Stimulated activated CD4-positive, alpha-beta T cell treated with anti-CD3 and anti-CD28 coated beads, Interleukin-1b, Interleukin-23, amount 100 ng/mL, for 4 hours (primary cell): ENCODE measurements around the gene LRRC61.
A peak's percentile ranks its signal among the peaks of the same experiment; 100 is the strongest.
"Not testable (repeated sequence)": the region's sequence is repeated elsewhere in the genome, so short reads cannot be mapped to it uniquely, and the experiment has no call there.

Experiments used
- DNase-seq, 2 donors: peaks; one replicate each; pipeline ENCODE4 v3.0.0-alpha.2; 2020; ENCODE audit warnings: low read depth in 2 of 2

LRRC61 gene, protein sequence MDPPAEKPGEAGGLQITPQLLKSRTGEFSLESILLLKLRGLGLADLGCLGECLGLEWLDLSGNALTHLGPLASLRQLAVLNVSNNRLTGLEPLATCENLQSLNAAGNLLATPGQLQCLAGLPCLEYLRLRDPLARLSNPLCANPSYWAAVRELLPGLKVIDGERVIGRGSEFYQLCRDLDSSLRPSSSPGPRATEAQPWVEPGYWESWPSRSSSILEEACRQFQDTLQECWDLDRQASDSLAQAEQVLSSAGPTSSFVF

DNA sequence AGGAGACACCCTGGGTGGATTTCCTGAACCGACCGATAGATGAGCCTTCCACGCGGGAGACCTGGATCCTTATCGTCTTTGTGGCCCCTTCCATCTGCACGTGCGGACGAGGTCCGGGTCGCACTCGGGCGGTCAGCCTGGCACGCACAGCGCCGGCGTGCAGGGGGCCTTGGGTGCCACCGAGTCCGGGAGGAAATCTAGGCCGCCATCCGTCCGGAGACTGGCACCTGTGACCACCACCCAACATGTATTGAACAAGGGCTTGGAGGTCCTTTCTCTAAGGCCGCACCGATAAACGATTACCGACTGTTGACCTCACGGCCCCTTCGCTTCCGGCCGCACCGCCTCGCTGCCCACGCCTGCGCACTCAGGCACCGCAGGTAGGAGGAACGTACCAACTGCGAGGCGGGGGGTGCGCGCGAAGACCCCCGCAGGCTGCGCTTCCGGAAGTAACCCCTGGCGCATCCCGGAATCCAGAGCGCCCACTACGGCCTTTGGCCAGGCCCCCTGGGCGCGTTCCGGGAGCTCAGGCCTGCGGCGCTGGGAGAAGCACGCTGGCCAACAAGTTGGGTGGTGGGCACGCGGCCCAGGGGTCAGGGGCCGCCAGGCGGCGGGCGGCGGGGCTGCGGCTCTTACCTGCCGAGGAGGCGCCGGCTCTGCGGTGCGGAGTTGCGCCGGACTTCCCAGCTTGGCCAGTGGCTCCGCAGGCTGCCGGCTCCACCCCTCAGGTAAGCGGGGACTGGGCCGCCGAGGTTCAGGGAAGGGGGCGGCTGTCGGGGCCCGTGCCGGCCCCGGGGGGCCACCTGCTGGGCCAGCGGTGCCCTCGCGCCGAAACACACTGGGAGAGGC lies at the start of gene LRRC61, which contains the start of gene ACTR3C:
TSS of gene LRRC61 (plus strand) at position 523 of the 849 bp plus-strand sequence. CDS start 13,507 bp downstream, outside the sequence.
TSS of gene ACTR3C (minus strand) at position 713 of the 849 bp plus-strand sequence. CDS start 28,249 bp downstream, outside the sequence.
- peak; percentile 53 to 62 for DNase-seq

DNA sequence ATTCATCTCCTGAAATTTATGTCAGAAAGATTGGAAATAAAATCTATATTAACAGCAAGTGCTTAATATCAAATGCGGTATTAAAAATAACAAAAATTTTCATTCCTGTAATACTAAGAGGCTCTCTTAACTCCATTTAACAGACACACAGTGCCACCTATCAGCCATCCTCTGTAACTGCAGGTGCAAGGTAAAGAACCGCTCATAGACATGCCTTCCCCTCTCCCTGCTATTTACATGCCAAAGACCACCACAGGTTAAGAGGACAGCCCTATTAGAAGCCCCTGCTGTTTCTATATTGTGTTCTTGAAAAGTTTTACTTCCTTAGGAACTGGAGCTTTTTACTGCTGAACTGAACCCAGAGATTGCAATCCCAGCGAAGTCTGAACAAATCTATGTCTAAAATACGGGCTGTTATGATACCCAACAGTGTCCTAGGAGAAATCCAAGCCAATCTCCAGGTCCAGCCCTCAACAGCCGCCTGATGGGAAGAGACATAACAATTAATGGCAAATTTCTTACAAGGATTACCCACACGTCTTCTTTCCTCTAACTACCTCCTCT lies 46.9 kb upstream of the LRRC61 start:
- DNase-seq, result peak; percentile 7 to 8

DNA sequence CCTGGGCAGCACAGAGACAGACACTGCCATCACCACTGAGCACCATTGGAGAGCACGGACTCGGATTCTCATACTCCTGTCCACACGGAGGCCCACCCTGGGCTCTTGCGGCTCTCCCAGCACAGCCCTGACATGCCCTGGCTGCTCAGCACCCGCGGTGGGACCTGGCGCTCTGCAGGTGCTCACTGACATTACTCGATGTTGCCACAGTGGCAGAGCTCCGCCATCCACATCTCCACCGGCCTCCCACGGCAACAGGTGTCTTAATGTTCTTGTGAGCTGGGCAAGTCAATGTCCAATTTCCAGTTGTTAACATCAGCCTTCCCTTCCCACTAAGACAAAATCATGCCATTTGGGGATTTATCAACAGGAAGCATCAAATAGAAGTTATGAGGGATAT lies 44.8 kb upstream of the LRRC61 start:
- not testable (repeated sequence) for DNase-seq

- not testable (repeated sequence) for DNase-seq
Observed at GRCh38 chr7:150281681-150282403, 41.3 kb upstream of the LRRC61 start.

DNA sequence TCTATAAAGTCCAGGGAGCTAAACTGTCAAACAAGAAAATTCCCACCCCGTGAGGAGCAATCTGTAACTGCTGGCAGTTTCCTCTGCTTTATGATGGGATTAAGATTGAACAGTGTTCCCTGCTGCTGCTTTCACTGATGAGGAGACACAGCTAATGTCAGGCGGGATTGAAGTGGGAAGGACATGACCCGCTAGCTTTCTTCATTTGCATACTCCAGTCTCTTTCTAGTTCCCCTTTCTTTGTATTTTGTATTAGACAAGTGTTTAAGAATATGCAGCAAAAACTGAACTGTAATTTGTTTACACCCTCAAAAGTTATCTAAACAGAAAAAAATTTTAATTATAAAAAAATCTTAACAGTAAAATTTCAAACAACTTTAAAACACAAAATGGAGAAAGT lies 40.0 kb upstream of the LRRC61 start:
- DNase-seq, result not testable (repeated sequence)

DNA sequence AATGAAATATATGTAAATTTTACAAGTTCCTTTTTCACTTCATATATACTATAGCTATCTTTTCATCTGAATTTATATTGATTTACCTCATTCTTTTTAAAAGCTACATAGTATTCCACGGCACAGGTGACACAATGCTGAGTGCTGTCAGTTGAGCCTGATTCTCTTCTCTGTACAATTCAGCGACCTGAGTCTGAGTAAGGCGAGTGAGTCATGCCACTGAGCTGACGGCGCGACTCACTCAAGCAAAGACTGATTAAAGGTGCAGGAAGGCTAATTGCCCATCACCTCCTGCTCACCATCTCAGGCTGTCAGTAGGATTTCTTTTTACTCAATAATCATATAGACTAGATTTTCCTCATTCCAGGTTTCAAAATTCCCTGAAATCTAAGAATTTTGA lies 39.5 kb upstream of the LRRC61 start:
- DNase-seq, result not testable (repeated sequence)

DNA sequence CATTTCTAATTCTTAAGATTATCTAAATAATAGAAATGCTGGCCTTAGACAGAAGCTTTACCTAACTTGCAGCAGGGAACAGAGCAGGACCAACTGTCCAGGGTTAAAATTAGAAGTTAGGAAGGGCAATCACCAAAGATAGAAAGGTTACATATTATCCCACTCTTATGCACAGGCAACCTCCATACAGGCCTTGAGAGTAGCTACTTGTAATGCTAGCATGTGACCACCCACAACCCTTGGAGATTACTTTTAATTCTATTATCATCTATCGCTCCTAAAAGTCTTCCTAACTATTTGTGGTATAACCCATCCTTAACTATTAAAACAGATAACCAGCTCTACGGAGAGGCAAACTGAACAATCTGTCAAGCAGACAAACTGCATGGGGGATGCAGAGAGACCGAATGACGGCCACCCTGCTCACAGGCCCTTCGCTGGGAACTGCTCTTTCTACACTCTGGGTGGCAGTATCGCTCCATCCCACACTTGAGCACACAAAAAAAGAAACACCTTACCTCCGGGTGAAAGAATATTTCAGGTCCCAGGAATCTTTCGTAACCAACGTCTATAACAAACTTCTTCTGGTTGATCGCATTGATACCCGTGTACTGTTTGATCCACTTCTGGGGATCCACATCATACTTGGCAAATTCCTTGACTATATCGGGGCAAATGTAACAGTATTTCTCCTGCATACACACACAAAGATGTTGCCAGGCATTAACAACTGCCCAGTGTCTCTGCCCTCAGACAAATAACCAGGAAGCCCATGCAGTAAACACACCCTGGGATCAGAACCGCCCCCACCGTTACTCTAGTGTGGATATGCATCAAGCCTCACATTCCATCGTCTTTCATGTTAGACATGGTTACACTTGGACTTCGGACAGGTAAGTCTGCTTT lies 37.1 kb upstream of the LRRC61 start:
- DNase-seq, result peak in 1 of 2 donors; percentile 6

- not testable (repeated sequence) for DNase-seq
Observed at GRCh38 chr7:150287815-150288214, 35.3 kb upstream of the LRRC61 start.

GRCh38 chr7:150288816-150289215 lies 34.3 kb upstream of the LRRC61 start:
- not testable (repeated sequence) for DNase-seq

GRCh38 chr7:150290317-150290716 lies 32.8 kb upstream of the LRRC61 start:
- not testable (repeated sequence) for DNase-seq

DNA sequence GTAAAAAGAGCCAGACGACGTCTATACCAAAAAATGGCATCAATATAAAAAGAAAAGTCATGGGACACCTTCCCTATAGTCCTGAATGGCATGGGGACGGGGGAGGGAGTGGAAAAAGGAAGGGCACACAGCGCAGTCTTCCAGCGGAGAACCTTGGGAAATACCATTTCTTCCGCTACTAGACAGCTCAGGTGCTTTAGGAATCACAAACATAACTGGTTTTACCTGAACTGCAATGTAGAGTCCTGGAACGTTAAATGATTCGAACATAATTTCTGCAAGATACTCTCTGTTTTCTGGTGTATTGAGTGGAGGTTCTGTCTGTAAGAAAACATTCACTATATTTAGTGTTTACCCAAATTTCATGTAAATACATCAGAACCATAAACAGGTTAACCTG lies 28.1 kb upstream of the LRRC61 start:
- DNase-seq, result not testable (repeated sequence)

GRCh38 chr7:150295614-150296013 lies 27.5 kb upstream of the LRRC61 start:
- not testable (repeated sequence) for DNase-seq

DNA sequence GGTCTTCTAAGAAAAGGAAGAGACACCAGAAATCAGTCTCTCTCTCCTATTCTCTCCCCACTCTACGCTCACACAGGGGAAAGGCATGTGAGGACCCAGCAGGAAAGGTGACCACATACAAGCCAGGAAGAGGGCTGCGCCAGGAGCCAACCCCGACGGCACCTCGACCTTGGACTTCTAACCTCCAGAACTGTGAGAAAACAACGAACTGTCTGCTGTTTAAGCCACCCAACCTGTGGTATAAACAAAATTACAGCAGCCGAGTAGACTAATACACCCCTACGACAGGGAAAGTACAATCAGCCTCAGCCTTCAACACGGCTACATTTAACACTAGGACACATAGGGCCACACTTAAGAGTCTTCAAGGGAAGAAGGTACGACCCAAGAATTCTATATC lies 26.4 kb upstream of the LRRC61 start:
- DNase-seq, result not testable (repeated sequence)

GRCh38 chr7:150297978-150298377 lies 25.2 kb upstream of the LRRC61 start:
- DNase-seq, result not testable (repeated sequence)

GRCh38 chr7:150302908-150303310 lies 20.2 kb upstream of the LRRC61 start:
- not testable (repeated sequence) for DNase-seq

- not testable (repeated sequence) for DNase-seq
Observed at GRCh38 chr7:150304499-150305258, 18.5 kb upstream of the LRRC61 start.

GRCh38 chr7:150305259-150305902 lies 17.8 kb upstream of the LRRC61 start:
- not testable (repeated sequence) for DNase-seq

- not testable (repeated sequence) for DNase-seq
Observed at GRCh38 chr7:150305903-150306284, 17.3 kb upstream of the LRRC61 start.

GRCh38 chr7:150306377-150306776 lies 16.8 kb upstream of the LRRC61 start:
- not testable (repeated sequence) for DNase-seq
